NOMO-1 treated with dmso at 0.1 percent for 144 hours (cell line): ENCODE data around the gene RALGDS.

Source experiments
- DNase-seq: peaks from one replicate; lab custom pipeline; 2025; ENCODE audit not compliant: unreplicated experiment; lab: John Stamatoyannopoulos, UW

Gene RALGDS

GRCh38 chr9:133137451-133138231 is 16.6 kb upstream of the RALGDS start:
- DNase-seq: no peak

DNA sequence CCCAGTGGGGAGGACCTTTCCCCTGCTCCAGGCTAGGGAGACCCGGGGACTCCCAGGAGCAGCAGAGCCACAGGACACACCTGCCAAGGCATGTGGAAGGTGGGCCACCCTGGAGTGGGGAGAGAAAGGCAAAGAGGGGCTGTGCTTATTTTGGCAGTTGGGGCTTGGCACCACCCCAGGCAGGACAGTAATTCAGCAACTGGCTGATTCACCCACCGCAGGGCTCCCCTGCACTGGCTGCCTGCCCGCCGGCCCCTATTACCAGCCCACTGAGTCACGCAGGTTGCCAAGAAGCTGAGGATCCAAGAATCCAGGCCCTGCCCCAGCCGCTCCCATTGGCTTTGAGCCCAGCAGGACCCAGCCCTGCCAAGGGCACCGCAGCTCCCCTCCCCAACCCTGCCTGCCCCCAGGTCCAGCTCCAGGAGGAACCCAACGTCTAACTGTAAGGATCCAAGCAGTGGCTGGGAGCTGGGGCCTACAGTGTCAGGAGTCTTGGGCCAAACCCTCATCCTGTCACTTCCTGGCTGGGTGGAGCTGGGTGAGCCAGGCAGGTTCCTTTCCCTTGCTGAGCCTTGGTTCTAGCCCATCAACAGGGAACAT is 14.2 kb upstream of the RALGDS start:
- DNase-seq: no peak

DNA sequence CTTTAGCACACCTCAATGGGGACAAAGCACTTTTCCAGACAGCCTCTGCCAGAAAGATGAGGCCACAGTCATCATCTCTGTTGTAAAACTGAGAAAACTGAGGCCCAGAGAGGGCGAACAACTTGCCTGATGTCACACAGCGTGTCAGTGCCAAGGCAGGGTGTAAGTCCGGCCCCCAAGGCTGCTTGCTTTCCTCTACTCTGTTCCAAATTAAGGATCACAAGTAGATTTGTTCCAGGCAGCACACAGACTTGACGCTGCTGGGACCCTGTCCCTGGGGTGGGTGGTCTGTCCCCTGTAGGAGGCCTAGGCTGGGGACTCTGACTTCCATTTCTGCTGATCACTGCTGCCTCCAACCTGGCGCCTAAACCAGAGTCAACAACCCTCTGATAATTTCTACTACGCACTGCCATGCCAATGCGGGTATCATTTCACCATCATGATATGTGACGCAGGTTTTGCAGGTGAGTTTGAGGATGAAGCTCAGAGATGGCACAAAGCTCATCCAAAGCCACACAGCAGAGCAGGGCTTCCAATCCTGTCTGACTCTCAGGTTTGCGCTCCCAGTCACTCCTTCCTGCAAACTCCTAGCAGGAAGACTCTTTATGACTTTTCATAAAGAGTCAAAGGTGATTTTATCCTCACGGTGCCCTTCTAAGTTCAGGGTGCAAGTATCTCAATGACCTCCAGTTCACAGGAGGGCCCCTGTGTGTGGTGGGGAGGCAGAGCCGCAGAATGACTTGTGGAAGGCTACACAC is 13.5 kb upstream of the RALGDS start:
- no peak for DNase-seq

DNA sequence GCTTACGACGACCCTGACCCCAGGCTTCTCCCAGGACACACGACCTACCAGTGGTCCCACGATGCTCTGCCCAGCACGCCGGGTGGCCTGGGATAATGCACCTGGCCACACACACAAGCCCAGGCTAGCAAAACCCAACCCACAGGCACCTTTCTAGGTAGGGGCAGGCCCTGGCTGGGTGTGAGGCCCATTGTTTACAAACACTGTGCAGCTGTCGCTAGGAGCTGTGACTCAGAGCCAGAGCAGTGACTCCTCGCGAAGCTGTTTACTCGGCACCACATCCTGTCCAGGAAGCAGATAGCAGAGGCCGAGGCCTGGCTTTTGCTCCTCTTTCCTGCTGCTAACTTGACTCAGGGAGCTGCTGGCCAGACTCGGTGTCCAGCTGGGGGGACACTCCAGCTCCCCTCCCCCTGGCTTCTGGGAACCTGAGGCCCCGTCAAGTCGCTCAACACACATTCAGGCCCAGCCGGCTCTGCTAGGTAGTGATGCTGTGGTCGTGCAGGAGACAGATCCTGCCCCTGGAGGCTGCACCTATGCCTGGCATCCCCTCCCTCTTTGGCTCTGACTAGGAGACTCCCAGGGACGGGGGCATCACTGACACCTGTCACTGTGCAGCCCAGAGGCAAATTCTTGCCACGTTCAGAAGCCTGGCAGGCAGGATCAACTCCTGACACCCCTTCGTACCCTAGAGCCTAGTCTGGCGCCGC is 12.8 kb upstream of the RALGDS start:
- no peak for DNase-seq

DNA sequence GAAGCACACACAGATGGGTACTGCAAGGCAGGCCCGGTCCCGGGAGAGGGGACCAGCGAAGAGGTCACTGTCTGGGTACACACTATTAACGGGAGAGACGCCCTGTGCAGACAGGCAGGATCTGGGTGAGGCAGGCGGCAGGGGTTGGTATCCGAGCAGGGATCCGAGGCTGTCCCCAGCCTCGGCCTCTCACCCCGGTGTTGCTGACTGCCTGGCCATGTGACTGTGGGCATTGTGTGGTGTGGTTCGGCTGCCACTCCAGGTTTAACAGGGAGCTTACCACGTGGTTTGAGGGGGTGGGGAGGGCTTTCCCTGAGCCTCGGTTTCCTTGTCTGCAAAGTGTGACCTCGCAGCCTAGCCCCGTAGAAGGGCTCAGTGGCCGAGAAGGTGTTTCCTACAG is 11.1 kb upstream of the RALGDS start:
- DNase-seq: no peak

DNA sequence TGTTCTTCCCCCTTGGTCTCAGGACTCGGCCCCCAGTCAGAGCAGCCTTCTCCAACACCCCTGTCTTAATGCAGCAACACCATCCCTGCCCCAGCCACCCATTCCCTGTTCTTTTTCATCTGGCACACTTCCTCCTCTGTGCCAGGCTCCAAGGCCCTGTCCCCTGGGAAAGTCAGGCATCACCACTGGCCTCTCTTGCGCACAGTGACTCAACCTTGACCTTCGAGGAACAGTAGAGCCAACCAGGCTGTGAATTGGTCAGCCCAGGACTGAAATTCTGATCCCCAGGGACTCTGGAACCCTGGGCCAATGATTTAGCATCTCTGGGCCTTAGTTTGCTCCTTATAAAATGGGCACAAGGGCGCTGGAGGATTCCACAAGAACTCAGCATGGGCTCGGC is 10.5 kb upstream of the RALGDS start:
- no peak for DNase-seq

- DNase-seq: no peak
Measured at GRCh38 chr9:133130685-133131244, 9.7 kb upstream of the RALGDS start.

- no peak for DNase-seq
Measured at GRCh38 chr9:133129001-133129795, 8.2 kb upstream of the RALGDS start.

GRCh38 chr9:133128152-133128551 is 7.1 kb upstream of the RALGDS start:
- no peak for DNase-seq

DNA sequence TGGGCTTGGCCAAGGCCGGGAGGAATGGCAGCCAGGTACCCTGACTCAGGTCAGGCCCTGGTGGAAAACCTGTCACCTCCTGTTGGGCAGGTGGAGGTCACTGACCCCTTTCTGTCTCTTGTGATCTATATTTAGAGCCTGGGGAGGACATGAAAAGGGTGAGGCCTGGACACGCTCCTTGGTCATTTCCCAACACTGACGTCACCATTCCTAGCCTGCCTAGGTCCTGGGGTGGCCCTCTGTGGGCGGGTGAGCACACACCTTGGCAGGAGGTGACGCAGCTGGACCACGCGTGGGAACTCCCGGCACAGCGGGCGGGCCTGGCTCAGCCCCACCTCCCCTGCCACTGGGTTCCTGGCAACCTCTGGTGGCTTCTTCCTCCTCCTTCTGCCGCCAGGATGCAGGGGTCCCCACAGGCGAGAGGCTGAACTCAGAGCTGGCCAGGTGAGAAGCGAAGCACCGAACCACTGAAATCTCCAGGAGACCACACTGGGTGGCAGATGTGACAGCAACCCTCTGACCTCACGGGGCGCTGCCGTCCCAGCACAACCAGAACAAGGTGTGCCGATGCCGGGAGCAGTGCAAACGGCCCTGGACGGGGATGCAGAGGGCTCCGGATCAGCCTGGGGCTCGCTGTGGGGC is 6.4 kb upstream of the RALGDS start:
- DNase-seq: no peak

- DNase-seq: no peak
Measured at GRCh38 chr9:133126697-133127339, 5.8 kb upstream of the RALGDS start.

DNA sequence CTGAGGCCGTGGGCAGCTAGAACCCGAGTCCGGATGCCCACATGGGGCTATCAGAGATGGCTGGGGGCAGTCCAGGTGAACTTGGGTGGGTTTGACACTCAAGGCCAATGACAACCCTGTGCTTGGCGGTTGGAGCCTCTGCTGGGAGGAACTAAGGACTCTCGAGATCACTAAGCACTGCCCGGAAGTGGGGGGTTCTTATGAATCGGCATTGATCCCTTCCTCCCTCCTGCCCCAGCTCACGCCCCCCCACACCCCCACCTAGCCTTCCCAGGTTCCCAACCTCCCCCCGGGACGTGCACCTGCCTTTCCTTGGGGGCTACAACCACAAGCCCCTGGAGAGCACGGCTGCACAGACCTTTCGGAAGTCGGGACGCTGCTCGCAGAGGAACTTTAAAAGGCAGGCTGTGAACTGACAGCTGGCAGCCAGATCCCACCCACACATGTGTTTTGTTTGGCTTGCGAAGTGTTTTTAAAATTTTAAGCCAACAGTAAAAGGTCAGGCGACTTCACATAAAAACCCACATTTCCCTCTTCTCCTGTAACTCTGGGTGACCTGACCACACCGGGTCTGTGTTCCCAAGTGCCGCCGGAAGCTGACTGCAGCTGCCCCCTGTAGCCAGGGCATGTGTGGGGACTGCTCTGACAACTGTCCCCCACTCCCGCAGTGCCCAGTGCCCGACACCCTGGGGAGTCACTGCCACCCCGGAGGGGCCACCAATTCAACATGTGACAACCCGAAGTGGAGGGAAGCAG is 5.1 kb upstream of the RALGDS start:
- no peak for DNase-seq

GRCh38 chr9:133124907-133125275 is 3.9 kb upstream of the RALGDS start:
- no peak for DNase-seq

DNA sequence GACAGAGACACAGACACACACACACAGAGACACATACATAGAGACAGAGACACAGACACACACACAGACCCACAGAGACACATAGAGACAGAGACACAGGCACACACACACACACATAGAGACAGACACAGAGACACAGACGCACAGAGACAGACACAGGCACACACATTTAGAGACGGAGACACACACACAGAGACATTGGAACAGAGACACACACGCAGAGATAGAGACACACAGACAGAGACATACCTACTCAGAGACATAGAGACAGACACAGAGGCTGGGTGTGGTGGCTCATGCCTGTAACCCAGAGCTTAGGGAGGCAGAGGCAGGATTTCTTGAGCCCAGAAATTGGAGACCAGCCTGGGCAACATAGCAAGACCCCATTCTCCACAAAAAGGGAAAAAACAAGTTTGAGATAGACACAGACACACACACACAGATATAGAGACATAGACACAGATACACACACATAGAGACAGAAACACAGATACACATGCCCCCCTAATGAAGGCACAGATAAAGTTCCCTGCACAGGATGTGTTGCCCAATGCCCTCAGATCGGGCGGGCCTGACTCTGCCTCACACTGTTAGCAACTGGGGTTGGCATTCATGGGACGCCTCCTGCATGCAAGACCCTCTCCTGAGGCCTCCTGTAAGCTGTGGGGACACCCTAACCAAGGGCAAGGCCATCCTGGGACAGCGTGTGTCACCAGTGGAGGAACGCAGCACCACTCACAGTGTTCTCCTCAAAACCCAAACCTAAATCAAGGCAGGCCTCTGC is 3.3 kb upstream of the RALGDS start:
- DNase-seq: no peak

GRCh38 chr9:133122935-133123611 is 2.0 kb upstream of the RALGDS start:
- DNase-seq: no peak

DNA sequence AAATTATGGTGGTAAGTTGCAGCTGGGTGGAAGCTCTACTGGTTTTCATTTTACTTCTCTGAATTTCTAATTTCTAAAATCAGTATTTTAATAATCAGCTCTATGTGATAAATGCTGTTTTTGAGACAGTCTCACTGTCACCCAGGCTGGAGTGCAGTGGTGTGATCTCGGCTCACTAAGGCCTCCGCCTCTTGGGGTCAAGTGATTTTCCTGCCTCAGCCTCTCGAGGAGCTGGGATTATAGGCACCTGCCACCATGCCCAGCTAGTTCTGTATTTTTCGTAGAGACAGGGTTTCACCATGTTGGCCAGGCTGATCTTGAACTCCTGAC is 1.5 kb upstream of the RALGDS start:
- DNase-seq: no peak

DNA sequence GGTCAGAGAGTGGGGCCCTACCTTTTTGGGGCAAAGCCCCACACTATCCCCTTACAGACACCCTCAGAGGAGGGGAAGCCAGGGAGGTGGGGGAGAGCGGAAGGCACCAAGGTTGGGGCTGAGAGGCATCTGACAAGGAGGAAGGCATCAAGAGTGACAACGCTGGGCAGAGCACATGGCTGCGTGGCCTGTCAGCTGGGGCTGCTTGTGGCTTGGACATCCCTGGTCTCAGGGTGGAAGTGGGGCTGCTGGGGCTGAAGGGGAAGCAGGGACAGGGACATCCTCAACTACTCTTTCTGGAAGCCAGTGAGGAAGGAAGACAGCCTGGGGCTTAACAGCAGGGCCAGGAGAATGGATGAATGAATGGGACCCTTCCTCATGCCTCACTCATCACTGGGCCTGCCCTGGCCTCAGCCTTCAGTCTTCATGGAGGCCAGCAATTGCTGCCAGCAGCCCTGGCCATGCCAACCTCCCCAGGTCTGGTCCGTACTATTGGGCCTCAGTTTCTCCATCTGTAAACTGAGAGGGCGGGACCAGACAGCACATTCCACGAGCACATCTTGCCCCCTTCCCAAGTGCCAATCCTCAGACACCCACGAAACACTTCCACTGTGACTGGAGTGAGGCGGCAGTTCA is 993 bp upstream of the RALGDS start:
- peak; percentile 65 for DNase-seq
